ENCODE measurements around the gene OR4D2.

- no peak for TF ChIP-seq CTCF (IDR thresholded peaks at IDR 0.05; ENCODE audit: insufficient read depth, low read length, poor library complexity, severe bottlenecking)
- no peak for TF ChIP-seq EZH2phosphoT487 (conservative IDR thresholded peaks at IDR 0.05; ENCODE audit: low read length)
Measured at GRCh38 chr17:58204796-58205195, 38.0 kb downstream of the OR4D2 start.
